ENCODE results near the gene ARHGAP30.

Gene ARHGAP30

GRCh38 chr1:161096015-161096414 is 26.3 kb upstream of the ARHGAP30 start:
- peak; percentile 76 for DNase-seq (ENCODE audit: low spot score)
- no peak for TF ChIP-seq CTCF (IDR thresholded peaks at IDR 0.05; ENCODE audit: extremely low read depth, insufficient read depth, missing control alignments)
- in situ Hi-C loops (cut with MboI; ENCODE audit: low pct_unique_long_range_greater_than_20kb, low sequenced_read_pairs, unreplicated experiment) = no loop called here

GRCh38 chr1:161095230-161095629 is 25.5 kb upstream of the ARHGAP30 start:
- no peak for TF ChIP-seq CTCF (IDR thresholded peaks at IDR 0.05; ENCODE audit: extremely low read depth, insufficient read depth, missing control alignments)
- in situ Hi-C loops (cut with MboI; ENCODE audit: low pct_unique_long_range_greater_than_20kb, low sequenced_read_pairs, unreplicated experiment) = no loop called here
- no peak for DNase-seq (ENCODE audit: low spot score)

- TF ChIP-seq CTCF (IDR thresholded peaks at IDR 0.05; ENCODE audit: extremely low read depth, insufficient read depth, missing control alignments) = no peak
- in situ Hi-C loops (cut with MboI; ENCODE audit: low pct_unique_long_range_greater_than_20kb, low sequenced_read_pairs, unreplicated experiment) = no loop called here
- no peak for DNase-seq (ENCODE audit: low spot score)
Observed at GRCh38 chr1:161094481-161094880, 24.8 kb upstream of the ARHGAP30 start.

GRCh38 chr1:161092621-161093028 is 22.9 kb upstream of the ARHGAP30 start:
- in situ Hi-C loops (cut with MboI; ENCODE audit: low pct_unique_long_range_greater_than_20kb, low sequenced_read_pairs, unreplicated experiment) = no loop called here
- TF ChIP-seq CTCF (IDR thresholded peaks at IDR 0.05; ENCODE audit: extremely low read depth, insufficient read depth, missing control alignments) = no peak
- peak; percentile 69 for DNase-seq (ENCODE audit: low spot score)

- in situ Hi-C loops (cut with MboI; ENCODE audit: low pct_unique_long_range_greater_than_20kb, low sequenced_read_pairs, unreplicated experiment) = no loop called here
- no peak for DNase-seq (ENCODE audit: low spot score)
- TF ChIP-seq CTCF (IDR thresholded peaks at IDR 0.05; ENCODE audit: extremely low read depth, insufficient read depth, missing control alignments) = no peak
Observed at GRCh38 chr1:161091796-161092507, 22.3 kb upstream of the ARHGAP30 start.

GRCh38 chr1:161091093-161091492 is 21.4 kb upstream of the ARHGAP30 start:
- no peak for DNase-seq (ENCODE audit: low spot score)
- TF ChIP-seq CTCF (IDR thresholded peaks at IDR 0.05; ENCODE audit: extremely low read depth, insufficient read depth, missing control alignments) = no peak
- in situ Hi-C loops (cut with MboI; ENCODE audit: low pct_unique_long_range_greater_than_20kb, low sequenced_read_pairs, unreplicated experiment) = no loop called here

All from GM13977 (cell line).